Endodermal cell (in vitro differentiated cells): ENCODE measurements around the gene SIDT1. TPM values are rescaled to one million over a fixed set of nuclear protein-coding genes. Genes with fewer than 3 reads are reported as not detected.
A peak's percentile ranks its signal among the peaks of the same experiment; 100 is the strongest.

Experiments
- DNase-seq: peaks from one replicate; pipeline ENCODE4 v3.0.0-alpha.2; 2017
- H3K27ac ChIP-seq: 2 replicates; pipeline ENCODE4 v1.5.1; 2013; ENCODE audit warnings: mild to moderate bottlenecking, low read depth, low read length, moderate library complexity
- H3K27me3 ChIP-seq: 2 replicates; pipeline ENCODE4 v1.6.1; 2013; ENCODE audit warnings: mild to moderate bottlenecking, low read length, moderate library complexity; ENCODE audit not compliant: insufficient read depth, control insufficient read depth, poor library complexity, severe bottlenecking
- H3K36me3 ChIP-seq: 2 replicates; pipeline ENCODE4 v1.7.0; 2013; ENCODE audit warnings: mild to moderate bottlenecking, low read length, moderate library complexity; ENCODE audit not compliant: control insufficient read depth, insufficient read depth
- H3K4me1 ChIP-seq: one replicate; pipeline ENCODE4 v1.7.0; 2013; ENCODE audit warnings: low read length; ENCODE audit not compliant: control insufficient read depth, insufficient read depth
- H3K4me3 ChIP-seq: 2 replicates; pipeline ENCODE4 v1.5.1; 2013; ENCODE audit warnings: mild to moderate bottlenecking, low read length, moderate library complexity
- H3K9ac ChIP-seq: 2 replicates; pipeline ENCODE4 v1.6.1; 2013; ENCODE audit warnings: mild to moderate bottlenecking, low read length, moderate library complexity; ENCODE audit not compliant: poor library complexity, severe bottlenecking; ENCODE audit errors: extremely low read depth
- H3K9me3 ChIP-seq: 2 replicates; pipeline ENCODE4 v1.6.1; 2013; ENCODE audit warnings: mild to moderate bottlenecking, low read length, moderate library complexity; ENCODE audit not compliant: control insufficient read depth
- H3K27ac Mint-ChIP-seq: 2 replicates; pipeline ENCODE4 v1.8.0; 2020; ENCODE audit warnings: mixed read lengths
- H3K27me3 Mint-ChIP-seq: 2 replicates; pipeline ENCODE4 v1.8.0; 2021; ENCODE audit warnings: mild to moderate bottlenecking, mixed read lengths; ENCODE audit not compliant: insufficient read depth
- H3K36me3 Mint-ChIP-seq: 2 replicates; pipeline ENCODE4 v1.8.0; 2020; ENCODE audit warnings: low read depth, mixed read lengths
- H3K4me1 Mint-ChIP-seq: 2 replicates; pipeline ENCODE4 v1.8.0; 2020; ENCODE audit warnings: mixed read lengths
- H3K4me3 Mint-ChIP-seq: 2 replicates; pipeline ENCODE4 v1.8.0; 2020; ENCODE audit warnings: mild to moderate bottlenecking, moderate library complexity, mixed read lengths
- H3K9me3 Mint-ChIP-seq: 2 replicates; pipeline ENCODE4 v1.8.0; 2020; ENCODE audit warnings: mild to moderate bottlenecking, mixed read lengths
- WGBS, 2 experiments: methylation state at CpG; one replicate each; pipeline versions ENCODE4 v1.1.5 to v1.1.7; 2013; ENCODE audit warnings: missing lambda C conversion rate in 2 of 2, mixed read lengths in 1 of 2; ENCODE audit not compliant: insufficient coverage in 1 of 2, insufficient read length in 1 of 2; 5-methylcytosine and 5-hydroxymethylcytosine counted together
- total RNA-seq, 2 donors: library from RNA; stranded (reverse); fragmentation: NEBNext Ultra II Directional in 1 of 2; extraction: Animal tissue kit (Norgen Biotek cat#: 25700) in 1 of 2; gene quantifications; 2 replicates in 1 of 2; 3 replicates in 1 of 2; pipeline ENCODE4 v1.2.1, GENCODE V29; 2021
- TF ChIP-seq, protein P1 (sequence below): fragments of 200-600 bp; sonication (generic); conservative IDR thresholded peaks from 2 replicates; pipeline ENCODE4 v1.5.0; 2021; ENCODE audit warnings: antibody characterized with exemption, mild to moderate bottlenecking

Gene SIDT1
- total RNA-seq, 2 donors from 2014 or later: not detected

DNA sequence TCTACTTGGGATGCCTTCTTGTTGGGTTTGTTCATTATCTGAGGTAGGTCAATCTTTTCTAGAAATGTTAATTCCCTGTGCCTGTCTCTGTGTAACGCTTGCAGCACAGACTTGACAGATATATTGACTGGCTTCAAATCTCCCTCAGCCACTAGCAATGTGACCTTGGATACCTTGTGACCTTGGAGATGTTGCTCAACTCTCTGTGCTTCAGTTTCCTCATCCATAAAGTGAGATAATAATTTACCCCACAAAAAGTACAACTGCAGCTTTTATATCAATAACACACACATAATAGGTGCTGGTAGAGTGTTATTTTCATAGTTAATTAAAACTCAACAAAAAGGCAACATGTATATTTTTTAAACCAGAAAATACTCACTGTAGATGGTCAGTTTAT lies 52.9 kb downstream of the SIDT1 start:
- H3K4me3 Mint-ChIP-seq: no peak overlapping the region
- Histone ChIP-seq H3K4me3 (no peak overlapping the region), H3K36me3 (no peaks in the 10 kb centered on the region), H3K9ac (no peak overlapping the region), H3K9me3 (no peaks in the 10 kb centered on the region), H3K27ac (no peak overlapping the region), H3K27me3 (no peaks in the 10 kb centered on the region), H3K4me1 (no peaks in the 10 kb centered on the region)
- H3K9me3 Mint-ChIP-seq: no peaks in the 10 kb centered on the region
- DNase-seq: no peak
- H3K27me3 Mint-ChIP-seq: no peaks in the 10 kb centered on the region
- TF ChIP-seq, protein P1, sequence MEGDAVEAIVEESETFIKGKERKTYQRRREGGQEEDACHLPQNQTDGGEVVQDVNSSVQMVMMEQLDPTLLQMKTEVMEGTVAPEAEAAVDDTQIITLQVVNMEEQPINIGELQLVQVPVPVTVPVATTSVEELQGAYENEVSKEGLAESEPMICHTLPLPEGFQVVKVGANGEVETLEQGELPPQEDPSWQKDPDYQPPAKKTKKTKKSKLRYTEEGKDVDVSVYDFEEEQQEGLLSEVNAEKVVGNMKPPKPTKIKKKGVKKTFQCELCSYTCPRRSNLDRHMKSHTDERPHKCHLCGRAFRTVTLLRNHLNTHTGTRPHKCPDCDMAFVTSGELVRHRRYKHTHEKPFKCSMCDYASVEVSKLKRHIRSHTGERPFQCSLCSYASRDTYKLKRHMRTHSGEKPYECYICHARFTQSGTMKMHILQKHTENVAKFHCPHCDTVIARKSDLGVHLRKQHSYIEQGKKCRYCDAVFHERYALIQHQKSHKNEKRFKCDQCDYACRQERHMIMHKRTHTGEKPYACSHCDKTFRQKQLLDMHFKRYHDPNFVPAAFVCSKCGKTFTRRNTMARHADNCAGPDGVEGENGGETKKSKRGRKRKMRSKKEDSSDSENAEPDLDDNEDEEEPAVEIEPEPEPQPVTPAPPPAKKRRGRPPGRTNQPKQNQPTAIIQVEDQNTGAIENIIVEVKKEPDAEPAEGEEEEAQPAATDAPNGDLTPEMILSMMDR: no peak
- H3K36me3 Mint-ChIP-seq: no peaks in the 10 kb centered on the region
- no peaks in the 10 kb centered on the region for H3K4me1 Mint-ChIP-seq
- H3K27ac Mint-ChIP-seq: no peak overlapping the region
- WGBS, 2 experiments: 84% methylated on average over 1 of the region's 1 CpG; no CpG with 5 or more reads in 1 of the 2 experiments

DNA sequence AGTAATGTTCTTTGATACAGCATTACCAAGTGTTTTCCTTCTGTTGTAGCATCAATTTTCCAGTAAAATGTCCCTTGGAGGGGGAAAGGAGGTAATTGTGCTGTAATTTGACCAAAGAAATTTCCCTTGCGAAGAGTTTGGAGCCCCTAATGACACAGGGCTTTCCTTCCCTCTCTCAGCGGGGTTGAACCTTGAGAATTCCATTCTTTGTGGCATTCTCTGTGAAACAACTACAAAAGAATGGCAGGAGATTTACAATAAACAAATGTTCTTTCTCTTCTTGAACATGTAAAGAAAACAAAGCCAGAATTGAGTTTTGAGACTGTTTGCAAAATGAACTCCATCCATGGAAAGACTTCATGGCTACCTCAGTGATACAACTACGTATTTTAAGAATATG lies 53.4 kb downstream of the SIDT1 start:
- Histone ChIP-seq H3K27ac (peak overlapping the region; percentile 34), H3K27me3 (no peaks in the 10 kb centered on the region), H3K36me3 (no peaks in the 10 kb centered on the region), H3K4me3 (no peak overlapping the region), H3K9me3 (no peaks in the 10 kb centered on the region), H3K4me1 (no peaks in the 10 kb centered on the region), H3K9ac (no peak overlapping the region)
- H3K4me3 Mint-ChIP-seq: no peak overlapping the region
- 59 to 64% methylated on average over 2 to 3 of the region's 3 CpGs for WGBS, 2 experiments
- no peaks in the 10 kb centered on the region for H3K36me3 Mint-ChIP-seq
- no peaks in the 10 kb centered on the region for H3K9me3 Mint-ChIP-seq
- no peaks in the 10 kb centered on the region for H3K27me3 Mint-ChIP-seq
- DNase-seq: no peak
- no peak overlapping the region for H3K27ac Mint-ChIP-seq
- no peaks in the 10 kb centered on the region for H3K4me1 Mint-ChIP-seq
- TF ChIP-seq, protein P1: no peak

DNA sequence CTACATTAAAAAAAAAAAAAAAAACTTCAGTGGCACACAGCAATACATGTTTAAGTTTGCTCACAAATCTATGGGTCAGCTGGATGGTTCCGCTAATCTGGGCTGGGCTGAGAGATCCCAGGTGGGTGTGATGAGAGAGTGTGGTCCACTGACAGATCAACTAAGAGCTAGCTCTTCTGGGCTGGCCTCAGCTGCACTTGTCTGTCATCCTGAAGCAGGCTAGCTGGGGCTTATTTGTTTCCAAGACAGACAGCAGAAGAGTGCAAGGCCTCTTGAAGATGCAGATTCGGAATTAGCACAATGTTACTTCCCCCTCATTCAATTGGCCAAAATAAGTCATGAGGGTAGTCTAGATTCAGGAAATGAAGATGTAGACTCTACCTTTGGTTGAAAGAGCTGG lies 56.5 kb downstream of the SIDT1 start:
- Mint-ChIP-seq H3K36me3 (no peaks in the 10 kb centered on the region), H3K4me1 (no peaks in the 10 kb centered on the region), H3K27me3 (no peaks in the 10 kb centered on the region), H3K9me3 (no peaks in the 10 kb centered on the region), H3K4me3 (no peak overlapping the region), H3K27ac (no peak overlapping the region)
- no peak for DNase-seq
- H3K4me1 ChIP-seq: no peaks in the 10 kb centered on the region
- 84% methylated on average over 2 of the region's 2 CpGs; no CpG with 5 or more reads in 1 of the 2 experiments for WGBS, 2 experiments
- no peaks in the 10 kb centered on the region for H3K27me3 ChIP-seq
- TF ChIP-seq, protein P1: no peak
- H3K9ac ChIP-seq: no peak overlapping the region
- H3K27ac ChIP-seq: no peak overlapping the region
- no peaks in the 10 kb centered on the region for H3K36me3 ChIP-seq
- H3K4me3 ChIP-seq: no peak overlapping the region
- no peaks in the 10 kb centered on the region for H3K9me3 ChIP-seq
